Epithelial cell of esophagus (primary cell): ENCODE results near the gene TUFM.
"Not testable (repeated sequence)": the region's sequence is repeated elsewhere in the genome, so short reads cannot be mapped to it uniquely, and the experiment has no call there.

Experiments
- DNase-seq: peaks from one replicate; pipeline ENCODE4 v3.0.0; 2010; ENCODE audit warnings: low read depth
- H3K4me3 ChIP-seq: 2 replicates; pipeline ENCODE4 v1.5.1; 2011; ENCODE audit warnings: mild to moderate bottlenecking, low read length, control low read depth
- TF ChIP-seq, protein P1 (sequence below): IDR thresholded peaks from 2 replicates; pipeline ENCODE4 v1.5.1; 2011; ENCODE audit warnings: low read depth, mild to moderate bottlenecking, low read length, control low read depth, inconsistent platforms; ENCODE audit not compliant: insufficient read depth; ENCODE audit errors: missing control alignments

Gene TUFM

DNA sequence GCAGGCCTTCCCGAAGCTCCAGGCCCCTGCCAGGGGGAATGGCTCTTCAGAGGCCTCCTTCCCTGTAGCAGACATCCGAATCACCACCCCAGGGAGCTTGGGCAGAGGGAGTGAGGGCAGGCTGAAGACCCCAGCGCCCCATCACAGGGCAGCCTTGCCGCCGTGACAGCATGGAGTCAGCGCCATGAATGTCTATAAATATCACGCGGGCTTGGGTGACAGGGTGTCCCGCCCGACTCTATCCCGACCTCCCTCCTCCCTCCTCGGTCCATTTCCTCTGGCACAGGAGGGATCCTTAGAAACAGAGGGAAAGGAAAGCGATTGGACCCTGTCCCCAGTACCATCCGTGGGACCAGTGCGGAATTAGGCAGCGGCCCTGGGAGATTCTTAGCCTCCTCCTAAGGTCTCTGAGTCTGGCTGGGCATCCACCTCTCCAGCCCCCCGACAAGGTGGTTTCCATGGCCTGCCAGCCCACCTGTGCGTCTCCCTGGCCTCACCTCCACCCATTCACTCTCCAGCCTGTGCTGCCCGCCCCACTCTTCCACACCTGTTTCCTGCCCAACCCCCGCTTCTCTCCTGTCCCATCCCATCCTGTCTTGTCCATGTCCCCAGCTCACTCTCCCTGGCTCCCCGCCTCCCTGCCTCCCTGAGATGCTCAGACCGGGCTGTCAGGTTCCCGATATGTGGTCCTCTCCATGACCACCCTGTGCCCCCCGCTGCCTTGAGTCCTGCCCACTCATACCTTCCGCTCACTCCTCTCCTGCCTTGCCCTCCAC lies 37.3 kb upstream of the TUFM start:
- DNase-seq = no peak
- TF ChIP-seq, protein P1, sequence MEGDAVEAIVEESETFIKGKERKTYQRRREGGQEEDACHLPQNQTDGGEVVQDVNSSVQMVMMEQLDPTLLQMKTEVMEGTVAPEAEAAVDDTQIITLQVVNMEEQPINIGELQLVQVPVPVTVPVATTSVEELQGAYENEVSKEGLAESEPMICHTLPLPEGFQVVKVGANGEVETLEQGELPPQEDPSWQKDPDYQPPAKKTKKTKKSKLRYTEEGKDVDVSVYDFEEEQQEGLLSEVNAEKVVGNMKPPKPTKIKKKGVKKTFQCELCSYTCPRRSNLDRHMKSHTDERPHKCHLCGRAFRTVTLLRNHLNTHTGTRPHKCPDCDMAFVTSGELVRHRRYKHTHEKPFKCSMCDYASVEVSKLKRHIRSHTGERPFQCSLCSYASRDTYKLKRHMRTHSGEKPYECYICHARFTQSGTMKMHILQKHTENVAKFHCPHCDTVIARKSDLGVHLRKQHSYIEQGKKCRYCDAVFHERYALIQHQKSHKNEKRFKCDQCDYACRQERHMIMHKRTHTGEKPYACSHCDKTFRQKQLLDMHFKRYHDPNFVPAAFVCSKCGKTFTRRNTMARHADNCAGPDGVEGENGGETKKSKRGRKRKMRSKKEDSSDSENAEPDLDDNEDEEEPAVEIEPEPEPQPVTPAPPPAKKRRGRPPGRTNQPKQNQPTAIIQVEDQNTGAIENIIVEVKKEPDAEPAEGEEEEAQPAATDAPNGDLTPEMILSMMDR = no peak
- no peak overlapping the region for H3K4me3 ChIP-seq

DNA sequence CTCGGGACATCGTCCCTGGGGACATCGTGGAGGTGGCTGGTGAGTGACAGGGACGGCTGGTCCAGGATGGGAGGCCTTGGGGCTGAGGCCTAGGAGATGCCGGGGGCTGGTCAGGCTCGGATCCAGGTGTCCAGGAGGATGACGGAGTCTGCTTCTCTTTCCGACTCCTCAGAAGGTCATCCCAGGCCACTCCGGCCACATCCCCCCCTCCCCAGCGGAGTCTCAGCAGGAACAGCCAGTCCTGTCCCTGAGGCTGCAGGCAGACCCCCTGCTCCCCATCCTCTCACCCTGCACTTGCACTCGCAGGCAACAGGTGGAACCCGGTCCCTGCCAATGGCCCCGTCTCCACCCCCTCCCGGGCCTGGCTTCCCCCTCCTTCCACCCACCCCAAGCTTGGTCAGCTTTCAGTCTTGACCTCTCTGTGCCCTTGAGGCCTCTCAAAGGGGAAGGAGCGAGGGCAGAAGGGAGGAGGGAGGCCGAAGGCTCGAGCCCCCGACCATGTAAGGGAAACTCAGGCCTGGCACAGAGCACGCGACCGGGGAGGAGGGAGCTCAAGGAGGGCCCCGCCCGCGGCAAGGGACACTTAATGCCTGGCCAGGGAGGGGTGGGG lies 36.5 kb upstream of the TUFM start:
- no peak for DNase-seq
- H3K4me3 ChIP-seq = no peak overlapping the region
- TF ChIP-seq, protein P1 = no peak

GRCh38 chr16:28881565-28881964 lies 35.4 kb upstream of the TUFM start:
- H3K4me3 ChIP-seq, DNase-seq: not testable (repeated sequence)

GRCh38 chr16:28880955-28881354 lies 34.8 kb upstream of the TUFM start:
- TF ChIP-seq, protein P1 = no peak
- DNase-seq = no peak
- H3K4me3 ChIP-seq = no peak overlapping the region

DNA sequence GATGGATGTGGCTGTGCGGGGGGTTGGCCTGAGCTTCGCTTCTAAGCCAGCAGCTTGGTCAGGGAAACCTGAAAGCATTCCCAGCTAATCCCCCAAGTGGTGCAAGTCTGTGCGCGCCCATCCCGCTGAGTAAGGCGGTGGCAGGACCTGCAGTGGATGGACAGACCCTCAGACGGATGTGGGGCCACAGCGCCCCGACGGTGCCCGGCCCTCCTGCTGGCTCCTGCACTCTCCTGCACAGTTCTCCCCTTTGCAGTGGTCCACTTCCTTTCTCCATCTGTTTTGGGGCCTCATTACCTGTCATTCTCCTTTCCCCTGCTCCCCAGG lies 34.4 kb upstream of the TUFM start:
- peak; percentile 18 for DNase-seq
- TF ChIP-seq, protein P1 = no peak
- no peak overlapping the region for H3K4me3 ChIP-seq

- DNase-seq = peak; percentile 87
- peak overlapping the region; percentile 62 for H3K4me3 ChIP-seq
- TF ChIP-seq, protein P1 = peak; percentile 15
Measured at GRCh38 chr16:28879841-28880588, 33.9 kb upstream of the TUFM start.

DNA sequence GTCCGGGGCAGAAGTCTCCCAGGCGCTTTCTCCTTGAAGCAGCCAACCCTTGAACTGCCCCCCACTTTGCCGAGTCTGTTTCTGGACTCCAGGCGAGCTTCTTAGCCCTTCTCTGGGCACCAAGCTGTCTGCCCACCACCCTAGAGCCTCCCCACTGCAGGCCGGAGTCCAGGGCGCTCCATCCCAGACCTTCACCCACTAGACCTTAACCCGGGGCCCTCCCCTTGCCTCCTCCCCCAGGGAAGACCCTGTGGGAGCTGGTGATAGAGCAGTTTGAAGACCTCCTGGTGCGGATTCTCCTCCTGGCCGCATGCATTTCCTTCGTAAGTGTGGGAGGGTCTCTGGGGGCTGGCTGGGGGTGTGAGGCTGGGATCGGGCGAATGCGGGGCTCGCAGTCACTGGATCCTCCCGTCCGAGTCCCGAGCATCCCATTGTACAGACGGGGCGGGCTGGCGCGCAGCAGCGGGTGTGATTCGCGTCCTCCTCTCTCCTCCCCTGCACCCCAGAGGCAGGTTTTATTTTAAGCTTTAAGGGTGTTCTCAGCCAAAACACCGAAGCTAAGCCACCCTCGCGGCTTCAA lies 33.2 kb upstream of the TUFM start:
- TF ChIP-seq, protein P1 = no peak
- H3K4me3 ChIP-seq = peak overlapping the region; percentile 62
- no peak for DNase-seq
